GM12872 (cell line): ENCODE data around the gene MCRS1.

Experiments
- CTCF ChIP-seq: IDR thresholded peaks from 3 replicates; pipeline ENCODE4 v1.5.1; 2011; ENCODE audit warnings: low read depth, mild to moderate bottlenecking, low read length, moderate library complexity; ENCODE audit not compliant: insufficient read depth

The MCRS1 gene

DNA sequence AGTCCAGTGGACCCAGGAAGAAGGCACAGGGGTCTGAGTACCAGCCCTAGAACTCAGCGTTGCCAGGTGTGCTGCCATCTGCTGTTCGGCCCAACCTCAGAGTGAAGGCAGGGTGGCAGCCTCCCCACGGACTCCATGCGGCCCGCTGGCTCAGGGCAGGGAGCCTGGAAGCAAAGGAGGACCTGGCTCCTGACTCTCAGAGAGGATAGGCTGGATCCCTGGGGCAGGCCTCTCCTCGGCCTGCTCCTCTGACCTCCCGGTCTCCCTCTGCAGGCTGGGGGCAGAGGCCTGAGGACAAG is 10.1 kb downstream of the MCRS1 start:
- no peak for TF ChIP-seq CTCF

DNA sequence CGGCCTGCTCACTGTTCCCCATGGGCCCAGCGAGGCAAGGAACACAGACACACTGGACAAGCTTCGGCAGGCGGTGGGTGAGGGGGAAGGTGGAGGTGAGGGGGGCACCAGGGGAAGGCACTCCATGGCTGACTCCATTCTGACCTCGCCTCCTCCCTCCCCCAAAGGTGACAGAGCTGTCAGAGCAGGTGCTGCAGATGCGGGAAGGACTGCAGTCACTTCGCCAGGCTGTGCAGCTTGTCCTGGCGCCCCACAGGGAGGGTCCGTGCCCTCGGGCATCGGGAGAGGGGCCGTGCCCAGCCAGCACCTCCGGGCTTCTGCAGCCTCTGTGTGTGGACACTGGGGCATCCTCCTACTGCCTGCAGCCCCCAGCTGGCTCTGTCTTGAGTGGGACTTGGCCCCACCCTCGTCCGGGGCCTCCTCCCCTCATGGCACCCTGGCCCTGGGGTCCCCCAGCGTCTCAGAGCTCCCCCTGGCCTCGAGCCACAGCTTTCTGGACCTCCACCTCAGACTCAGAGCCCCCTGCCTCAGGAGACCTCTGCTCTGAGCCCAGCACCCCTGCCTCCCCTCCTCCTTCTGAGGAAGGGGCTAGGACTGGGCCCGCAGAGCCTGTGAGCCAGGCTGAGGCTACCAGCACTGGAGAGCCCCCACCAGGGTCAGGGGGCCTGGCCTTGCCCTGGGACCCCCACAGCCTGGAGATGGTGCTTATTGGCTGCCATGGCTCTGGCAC is 10.6 kb downstream of the MCRS1 start:
- TF ChIP-seq CTCF: no peak

DNA sequence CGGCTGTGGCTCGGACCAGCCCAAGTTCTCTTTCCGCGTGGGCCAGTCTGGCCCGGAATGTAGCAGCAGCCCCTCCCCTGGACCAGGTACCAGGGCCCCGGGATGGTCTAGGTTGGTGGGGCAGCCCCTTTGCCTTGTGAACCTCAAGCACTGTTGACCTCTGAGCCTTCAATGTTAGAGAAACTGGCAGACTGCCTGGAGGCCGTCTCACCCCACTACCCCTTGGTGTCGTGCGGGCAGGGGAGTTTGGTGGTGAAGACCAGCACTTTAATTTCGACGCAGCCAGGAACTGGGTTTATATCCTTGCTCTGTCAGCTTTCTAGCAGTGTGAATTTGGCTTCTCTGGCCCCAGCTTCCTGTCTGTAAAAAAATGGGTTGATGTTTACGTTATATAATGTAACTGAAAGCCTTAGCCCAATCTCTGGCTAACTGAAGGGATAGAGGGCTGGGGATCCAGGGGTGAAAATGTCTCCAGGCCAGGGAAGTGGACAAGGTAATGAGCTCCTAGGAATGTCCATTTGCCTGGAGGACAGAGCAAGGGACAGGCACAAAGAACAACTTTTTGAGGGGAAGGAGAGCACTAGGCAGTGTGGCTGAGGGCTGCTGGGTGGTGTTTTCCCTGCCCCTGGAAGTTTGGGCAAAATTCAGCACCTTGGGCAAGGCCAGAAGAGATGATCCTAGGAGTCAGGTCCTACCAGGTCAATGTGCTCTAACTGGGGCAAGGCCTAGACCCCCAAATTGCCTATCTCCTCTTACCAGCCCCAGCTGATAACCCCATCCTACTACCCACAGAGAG is 11.4 kb downstream of the MCRS1 start:
- TF ChIP-seq CTCF: no peak

DNA sequence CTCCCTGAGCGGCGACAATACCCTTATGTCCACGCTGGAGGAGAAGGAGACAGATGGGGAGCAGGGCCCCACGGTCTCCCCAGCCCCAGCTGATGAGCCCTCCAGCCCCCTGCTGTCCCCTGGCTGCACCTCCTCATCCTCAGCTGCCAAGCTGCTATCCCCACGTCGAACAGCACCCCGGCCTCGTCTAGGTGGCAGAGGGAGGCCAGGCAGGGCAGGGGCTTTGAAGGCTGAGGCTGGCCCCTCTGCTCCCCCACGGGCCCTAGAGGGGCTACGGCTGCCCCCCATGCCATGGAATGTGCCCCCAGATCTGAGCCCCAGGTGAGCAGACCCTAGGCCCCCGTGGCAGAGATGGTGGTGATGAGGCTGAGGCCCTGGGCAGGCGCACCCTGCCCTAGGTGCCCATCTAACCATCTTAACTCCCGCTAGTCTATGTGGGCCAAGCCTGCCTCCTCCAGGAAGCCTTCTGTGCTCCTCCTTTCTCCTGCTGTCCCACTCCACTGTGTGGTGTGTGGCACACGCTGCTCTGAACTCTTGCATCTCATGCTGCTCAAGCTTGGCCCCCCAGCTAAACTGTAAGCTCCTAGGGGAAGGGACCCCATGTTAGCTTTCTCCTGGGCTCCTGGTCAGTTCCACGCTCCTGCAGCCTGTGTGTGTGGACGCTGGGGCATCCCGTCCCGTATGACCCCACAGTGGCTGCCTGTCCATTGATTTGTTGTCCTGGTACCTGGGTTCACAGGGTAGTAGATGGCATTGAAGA is 12.1 kb downstream of the MCRS1 start:
- TF ChIP-seq CTCF: no peak

GRCh38 chr12:49554266-49554665 is 13.7 kb downstream of the MCRS1 start:
- TF ChIP-seq CTCF: no peak

DNA sequence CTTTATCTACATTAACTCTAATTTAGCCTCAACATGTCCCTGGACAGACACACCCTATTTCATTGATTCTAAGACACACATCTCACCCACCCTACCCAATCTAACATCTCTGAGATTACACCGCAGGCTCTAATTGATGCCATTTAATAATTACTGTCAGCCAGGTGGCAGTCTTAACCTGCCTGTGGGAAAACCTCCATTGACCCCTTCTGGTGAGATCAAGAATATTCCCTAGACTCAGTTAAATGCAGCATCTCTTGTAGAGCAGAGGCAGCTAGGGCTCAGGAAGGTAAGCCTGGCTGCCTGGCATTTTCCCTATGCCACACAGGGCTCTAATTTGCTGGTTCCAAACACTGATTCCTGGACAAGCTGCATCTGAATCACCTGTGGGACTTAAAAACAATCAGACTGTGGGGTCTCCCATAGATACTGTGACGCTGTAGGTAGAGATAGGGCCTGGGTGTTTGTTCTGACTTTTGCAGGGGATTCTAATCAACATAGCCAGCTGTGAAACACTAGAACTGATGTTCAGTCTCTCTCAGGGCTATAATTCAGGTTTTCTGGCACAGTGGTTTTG is 14.3 kb downstream of the MCRS1 start:
- peak; percentile 58 for TF ChIP-seq CTCF

DNA sequence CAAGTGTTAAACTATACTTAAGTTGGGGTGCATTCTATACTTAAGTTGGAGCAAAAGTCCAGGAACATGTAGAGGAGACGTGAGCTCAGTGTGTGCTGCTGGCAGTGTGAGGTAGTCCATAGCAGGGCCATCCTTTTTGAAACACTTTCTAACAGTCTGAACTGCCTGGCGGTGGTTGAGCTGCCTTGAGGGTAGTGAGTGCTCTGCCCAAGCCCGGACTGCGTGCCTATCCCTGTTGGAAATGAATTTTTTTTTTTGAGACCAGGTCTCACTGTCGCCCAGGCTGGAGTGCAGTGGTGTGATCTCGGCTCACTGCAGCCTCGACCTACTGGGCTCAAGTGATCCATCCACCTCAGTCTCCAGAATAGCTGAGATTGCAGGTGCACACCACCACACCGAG is 15.0 kb downstream of the MCRS1 start:
- TF ChIP-seq CTCF: no peak
